Mucosa of rectum (tissue), 2 donors: Measurements from ENCODE around the gene CCDC91.

ENCODE experiments used
- H3K27ac ChIP-seq, 2 donors: one replicate each; pipeline ENCODE4 v1.7.0; 2013; ENCODE audit warnings: inconsistent platforms in 2 of 2, low read depth in 2 of 2, low read length in 2 of 2
- H3K27me3 ChIP-seq, 2 donors: one replicate each; pipeline ENCODE4 v1.7.0; 2013; ENCODE audit warnings: low read length in 2 of 2; ENCODE audit not compliant: control insufficient read depth in 2 of 2, insufficient read depth in 2 of 2
- H3K36me3 ChIP-seq, 2 donors: one replicate each; pipeline ENCODE4 v1.7.0; 2013; ENCODE audit warnings: low read length in 2 of 2; ENCODE audit not compliant: control insufficient read depth in 2 of 2, insufficient read depth in 2 of 2
- H3K4me1 ChIP-seq, 2 donors: one replicate each; pipeline ENCODE4 v1.7.0; 2013; ENCODE audit warnings: low read length in 2 of 2, mild to moderate bottlenecking in 1 of 2; ENCODE audit not compliant: control insufficient read depth in 2 of 2, insufficient read depth in 2 of 2
- H3K4me3 ChIP-seq, 2 donors: one replicate each; pipeline ENCODE4 v1.7.0; 2013; ENCODE audit warnings: low read length in 2 of 2
- H3K9ac ChIP-seq, 2 donors: one replicate each; pipeline ENCODE4 v1.7.0; 2013; ENCODE audit warnings: low read length in 2 of 2, low read depth in 1 of 2, mild to moderate bottlenecking in 1 of 2
- H3K9me3 ChIP-seq, 2 donors: one replicate each; pipeline ENCODE4 v1.7.0; 2013; ENCODE audit warnings: low read length in 2 of 2; ENCODE audit not compliant: control insufficient read depth in 2 of 2
- donor health status: healthy.
- donor health status: Normal muscosa, but diverticular disease.

The CCDC91 gene

DNA sequence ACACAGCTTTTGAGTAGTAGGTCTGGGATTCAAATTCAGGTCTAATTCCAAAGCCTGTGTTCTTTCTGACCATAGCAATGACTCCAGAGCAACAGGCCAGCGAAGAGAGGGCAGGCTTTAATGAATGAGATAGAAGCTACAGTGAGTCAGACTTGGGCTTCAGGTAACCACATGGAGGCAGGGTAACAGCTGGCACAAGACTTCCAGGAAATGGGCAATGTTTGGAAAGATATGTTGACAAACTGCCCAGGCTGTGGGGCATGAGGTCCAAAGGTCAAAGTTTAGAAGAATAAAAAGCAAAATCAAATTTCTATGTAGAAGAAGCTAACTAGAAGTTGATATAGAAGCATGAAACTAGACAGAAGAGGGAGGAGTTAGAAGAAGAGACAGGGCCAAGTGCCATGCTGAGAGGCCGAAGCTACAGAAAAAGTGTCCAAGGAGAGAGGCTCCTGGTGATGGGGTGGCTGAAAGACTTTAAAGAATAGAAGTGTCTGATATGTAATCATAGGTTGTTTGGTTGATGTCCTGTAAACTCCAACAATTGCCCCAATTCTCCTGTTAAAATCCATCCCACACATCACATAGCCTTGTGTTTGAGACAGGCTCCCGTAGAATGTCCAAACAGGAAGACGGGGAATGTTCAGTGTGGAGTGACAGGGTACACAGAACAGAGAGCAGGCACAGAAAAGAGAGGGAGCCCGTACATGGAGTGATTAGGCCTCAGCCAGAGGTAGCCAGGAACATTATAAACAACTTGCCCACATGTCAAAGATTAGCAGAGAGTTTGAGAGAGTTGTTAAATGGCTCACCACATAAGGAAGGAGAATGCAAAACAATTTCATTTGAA lies 384.7 kb downstream of the CCDC91 start:
- Histone ChIP-seq H3K4me3 (no peak overlapping the region), H3K27me3 (no peaks in the 10 kb centered on the region), H3K36me3 (no peaks in the 10 kb centered on the region), H3K4me1 (peaks cover 0 to 3% of the 10 kb centered on the region in 2 donors), H3K9me3 (no peaks in the 10 kb centered on the region), H3K9ac (no peak overlapping the region), H3K27ac (no peak overlapping the region)

DNA sequence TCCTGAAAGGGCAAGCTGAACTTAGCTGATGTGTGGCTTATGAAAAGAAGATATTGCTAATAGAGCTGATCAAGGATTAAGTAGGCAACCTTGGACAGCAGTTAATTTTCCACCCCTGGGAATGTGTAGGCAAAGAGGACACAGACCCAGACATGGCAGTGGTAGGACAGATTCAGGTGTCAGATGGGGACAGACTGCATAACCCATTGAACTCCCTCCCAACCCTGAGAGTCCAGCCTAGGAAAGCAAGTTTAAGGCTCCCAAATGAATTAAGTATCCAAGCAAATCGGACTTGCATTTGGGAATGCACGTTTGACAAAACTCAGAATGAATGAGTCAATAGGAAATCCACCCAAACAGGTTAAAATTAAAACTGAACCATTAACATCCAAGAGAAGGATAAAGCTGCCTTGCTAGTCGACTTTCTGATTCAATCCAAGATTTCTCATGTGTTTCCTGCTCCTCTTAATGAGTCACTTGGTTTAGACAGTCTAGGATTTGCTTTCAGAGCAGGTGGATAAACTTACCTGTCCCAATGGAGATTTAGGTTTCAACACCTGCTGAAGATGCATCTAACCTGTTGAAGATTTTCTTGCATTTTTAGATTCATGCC lies 385.4 kb downstream of the CCDC91 start:
- Histone ChIP-seq H3K27ac (no peak overlapping the region), H3K27me3 (no peaks in the 10 kb centered on the region), H3K36me3 (no peaks in the 10 kb centered on the region), H3K4me3 (no peak overlapping the region), H3K9ac (no peak overlapping the region), H3K4me1 (peaks cover 0 to 3% of the 10 kb centered on the region in 2 donors), H3K9me3 (no peaks in the 10 kb centered on the region)

DNA sequence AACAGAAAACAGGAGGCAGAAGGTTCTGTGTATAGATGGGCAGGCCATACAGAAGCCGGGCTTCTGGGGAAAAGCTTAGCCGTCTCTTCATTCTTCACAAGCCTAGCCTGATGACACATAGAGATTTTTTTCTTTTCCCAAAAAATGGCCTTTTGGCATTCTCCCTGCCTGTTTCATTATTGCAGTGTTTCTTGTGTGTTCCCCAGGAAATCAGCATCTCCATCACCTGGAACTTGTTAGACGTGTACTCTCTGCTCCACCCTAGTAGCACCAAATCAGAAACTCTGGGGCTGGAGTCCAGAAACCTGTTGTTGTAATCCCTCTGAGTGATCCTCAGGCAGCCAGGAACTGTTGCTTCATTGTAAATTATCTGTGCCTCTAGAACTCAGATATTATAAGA lies 388.1 kb downstream of the CCDC91 start:
- no peaks in the 10 kb centered on the region for H3K27me3 ChIP-seq
- peaks cover 0 to 3% of the 10 kb centered on the region in 2 donors for H3K4me1 ChIP-seq
- no peaks in the 10 kb centered on the region for H3K9me3 ChIP-seq
- H3K36me3 ChIP-seq, result no peaks in the 10 kb centered on the region
- H3K27ac ChIP-seq, result no peak overlapping the region
- H3K4me3 ChIP-seq, result no peak overlapping the region
- H3K9ac ChIP-seq, result no peak overlapping the region

DNA sequence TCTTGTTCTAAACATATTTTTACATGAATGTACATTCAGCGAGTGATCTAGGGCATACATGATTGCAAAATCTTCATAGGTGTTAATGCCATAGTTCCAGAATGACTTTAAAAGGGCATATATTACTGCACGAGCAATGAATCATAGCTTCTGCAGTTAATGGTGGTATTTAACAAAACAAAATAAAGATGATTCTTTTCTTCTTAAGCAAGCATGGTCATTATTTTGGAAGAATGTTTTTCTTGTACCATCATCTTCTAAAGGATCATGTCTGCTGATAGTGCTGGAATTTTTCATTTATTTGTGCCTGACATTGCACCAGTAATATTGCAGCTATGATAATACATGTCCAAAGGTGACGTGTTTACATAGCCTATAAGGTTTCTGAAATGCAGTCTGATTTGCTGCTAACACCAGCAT lies 388.6 kb downstream of the CCDC91 start:
- Histone ChIP-seq H3K27me3 (no peaks in the 10 kb centered on the region), H3K4me1 (peaks cover 0 to 3% of the 10 kb centered on the region in 2 donors), H3K4me3 (no peak overlapping the region), H3K27ac (no peak overlapping the region), H3K9me3 (no peaks in the 10 kb centered on the region), H3K36me3 (no peaks in the 10 kb centered on the region), H3K9ac (no peak overlapping the region)

DNA sequence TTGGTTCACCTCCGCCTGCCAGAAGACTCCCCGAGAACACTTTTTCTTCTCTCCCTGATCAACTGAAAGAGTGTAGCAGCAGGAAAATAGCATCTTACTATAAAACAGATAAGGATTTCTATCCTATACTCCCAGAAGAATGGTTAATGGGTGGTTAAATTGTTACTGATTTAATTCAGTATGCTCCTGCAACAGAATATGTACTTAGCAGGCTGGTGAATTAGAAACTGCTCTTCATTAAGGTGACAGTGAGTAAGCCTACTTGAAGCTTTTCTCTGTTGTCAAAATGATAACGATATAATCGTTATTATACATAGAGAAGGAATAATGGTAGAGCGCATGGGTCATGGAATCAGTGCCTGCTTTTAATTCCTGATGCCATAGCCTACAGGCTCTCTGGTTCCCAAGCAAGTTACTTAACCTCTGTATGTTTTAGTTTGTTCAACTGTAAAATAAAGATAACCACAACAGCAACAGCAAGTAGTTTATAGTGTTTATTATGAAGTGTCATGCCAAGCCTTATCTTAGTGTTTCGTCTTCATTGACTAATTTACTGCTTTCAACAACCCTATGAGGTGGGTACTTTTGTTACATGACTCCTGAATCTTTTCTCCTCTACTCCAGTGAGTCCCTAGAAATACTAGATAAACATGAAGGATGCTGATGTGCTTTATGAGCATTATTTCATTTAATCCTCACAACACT lies 392.6 kb downstream of the CCDC91 start:
- no peak overlapping the region for H3K27ac ChIP-seq
- no peak overlapping the region for H3K4me3 ChIP-seq
- H3K9ac ChIP-seq, result no peak overlapping the region
- no peaks in the 10 kb centered on the region for H3K36me3 ChIP-seq
- no peaks in the 10 kb centered on the region for H3K27me3 ChIP-seq
- no peaks in the 10 kb centered on the region for H3K4me1 ChIP-seq
- no peaks in the 10 kb centered on the region for H3K9me3 ChIP-seq

DNA sequence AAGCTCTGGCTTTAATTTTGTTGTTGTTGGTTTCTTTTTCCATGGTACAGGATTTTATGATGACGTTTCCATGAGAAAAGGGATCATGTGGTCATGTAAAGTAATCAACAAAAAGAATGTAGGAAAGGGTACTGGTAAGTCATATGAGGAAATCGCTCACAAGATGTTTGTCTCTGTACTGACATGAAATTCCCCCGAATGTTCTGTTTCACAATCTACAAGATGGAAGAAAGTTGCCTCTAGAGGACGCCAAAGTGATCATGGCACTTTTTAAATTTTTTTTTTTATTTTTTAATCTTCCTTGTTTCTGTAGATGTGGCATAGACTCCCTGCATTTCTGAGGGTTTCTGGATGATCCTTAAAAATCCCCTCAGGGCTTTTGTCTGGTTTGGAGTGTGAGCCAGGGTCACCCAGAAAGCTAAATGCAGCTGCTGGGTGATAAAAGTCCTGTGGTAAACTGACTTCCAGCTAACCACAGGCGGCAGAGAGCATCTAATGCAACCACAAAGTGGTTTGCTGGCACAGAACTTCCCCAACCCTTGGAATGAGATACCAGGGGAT lies 393.5 kb downstream of the CCDC91 start:
- Histone ChIP-seq H3K9ac (no peak overlapping the region), H3K4me1 (no peaks in the 10 kb centered on the region), H3K27me3 (no peaks in the 10 kb centered on the region), H3K9me3 (no peaks in the 10 kb centered on the region), H3K36me3 (no peaks in the 10 kb centered on the region), H3K27ac (no peak overlapping the region), H3K4me3 (no peak overlapping the region)

DNA sequence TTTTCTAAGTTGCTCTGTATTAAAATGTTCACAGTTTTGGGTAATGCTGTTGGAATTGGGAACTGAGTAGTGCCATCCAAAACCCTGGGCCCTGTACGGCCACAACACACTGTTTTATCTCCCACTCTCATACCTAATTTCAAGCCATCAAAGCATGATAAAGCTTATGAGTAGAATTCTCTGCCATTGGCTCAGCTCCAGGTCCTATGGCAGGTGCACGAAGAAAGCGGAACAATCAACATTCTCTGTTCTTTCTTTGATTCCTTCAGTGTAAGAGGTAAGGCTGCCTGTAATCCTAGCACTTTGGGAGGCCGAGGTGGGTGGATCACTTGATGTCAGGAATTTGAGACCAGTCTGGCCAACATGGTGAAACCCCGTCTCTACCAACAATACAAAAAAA lies 394.9 kb downstream of the CCDC91 start:
- no peaks in the 10 kb centered on the region for H3K27me3 ChIP-seq
- H3K27ac ChIP-seq, result no peak overlapping the region
- no peaks in the 10 kb centered on the region for H3K36me3 ChIP-seq
- no peak overlapping the region for H3K4me3 ChIP-seq
- no peaks in the 10 kb centered on the region for H3K9me3 ChIP-seq
- no peak overlapping the region for H3K9ac ChIP-seq
- no peaks in the 10 kb centered on the region for H3K4me1 ChIP-seq

DNA sequence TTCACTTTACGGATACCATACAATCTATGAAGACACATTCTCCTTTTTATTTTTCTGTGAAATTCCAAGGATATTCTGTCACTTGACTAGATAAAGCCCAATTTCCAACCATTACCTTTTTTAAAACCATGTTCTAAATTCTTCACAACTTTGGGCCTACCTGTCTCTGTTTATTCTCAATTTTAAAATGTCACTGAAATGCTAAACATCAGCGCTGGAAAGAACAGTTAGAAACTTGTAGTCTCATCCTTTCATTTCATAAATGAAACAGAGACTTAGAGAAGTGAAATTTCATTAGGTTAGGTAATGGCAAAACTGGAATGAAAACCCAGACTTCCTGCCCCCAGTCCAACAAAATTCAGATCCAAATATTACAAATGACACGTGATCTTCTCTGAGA lies 396.2 kb downstream of the CCDC91 start:
- Histone ChIP-seq H3K4me1 (no peaks in the 10 kb centered on the region), H3K4me3 (no peak overlapping the region), H3K9me3 (no peaks in the 10 kb centered on the region), H3K27ac (no peak overlapping the region), H3K9ac (no peak overlapping the region), H3K27me3 (no peaks in the 10 kb centered on the region), H3K36me3 (no peaks in the 10 kb centered on the region)

DNA sequence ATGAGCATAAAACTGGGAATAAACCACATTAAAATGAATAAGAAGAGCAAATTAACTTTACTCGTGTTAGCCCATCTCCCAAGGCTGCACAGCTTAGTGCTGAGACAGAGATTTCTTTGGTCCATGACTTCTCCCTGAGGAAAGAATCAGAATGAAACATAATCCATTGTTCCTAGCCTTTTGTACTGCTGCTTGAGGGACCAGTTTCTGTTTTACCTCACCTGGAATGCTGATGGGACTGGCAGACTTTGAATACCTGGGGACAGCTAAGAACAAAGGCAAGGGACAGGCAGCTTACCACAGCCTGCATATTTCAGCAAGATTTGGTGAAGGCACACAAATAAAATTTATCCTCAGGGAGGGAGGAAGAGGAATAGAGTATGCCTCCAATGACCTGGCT lies 401.6 kb downstream of the CCDC91 start:
- Histone ChIP-seq H3K27me3 (no peaks in the 10 kb centered on the region), H3K4me1 (no peaks in the 10 kb centered on the region), H3K27ac (no peak overlapping the region), H3K9ac (no peak overlapping the region), H3K9me3 (no peaks in the 10 kb centered on the region), H3K4me3 (no peak overlapping the region), H3K36me3 (no peaks in the 10 kb centered on the region)
